ENCODE results near the gene SRGAP2. TPM values are rescaled to one million over a fixed set of nuclear protein-coding genes. Genes with fewer than 3 reads are reported as not detected.
A peak's percentile ranks its signal among the peaks of the same experiment; 100 is the strongest.
"Not testable (repeated sequence)": the region's sequence is repeated elsewhere in the genome, so short reads cannot be mapped to it uniquely, and the experiment has no call there.

The SRGAP2 gene
- total RNA-seq, 2 experiments from 2014 or later, result 96.1 to 108 TPM

DNA sequence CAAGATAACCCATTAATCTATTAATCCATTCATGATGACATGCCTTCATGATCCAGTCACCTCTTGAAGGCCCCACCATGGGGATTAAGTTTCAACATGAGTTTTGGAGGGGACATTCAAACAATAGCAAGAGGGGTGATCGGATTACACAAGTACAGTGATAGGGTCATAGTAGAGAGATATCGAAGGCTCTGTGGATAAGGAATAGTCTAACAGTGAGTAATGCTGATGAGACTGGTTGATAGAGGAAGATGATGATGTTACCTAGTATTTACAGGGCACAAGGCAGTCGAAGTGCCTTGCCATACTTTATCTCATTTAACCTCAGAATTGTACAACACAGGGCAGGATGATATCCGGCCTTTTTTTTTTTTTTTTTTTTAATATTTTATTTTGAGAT lies 18.2 kb downstream of the SRGAP2 start:
- H3K27me3 Mint-ChIP-seq; H3K27ac Mint-ChIP-seq; DNase-seq; H3K4me3 Mint-ChIP-seq; H3K9me3 Mint-ChIP-seq; POLR2A ChIA-PET; H3K36me3 Mint-ChIP-seq (ENCODE audit: low read depth); H3K4me1 Mint-ChIP-seq; CTCF ChIA-PET: not testable (repeated sequence)

DNA sequence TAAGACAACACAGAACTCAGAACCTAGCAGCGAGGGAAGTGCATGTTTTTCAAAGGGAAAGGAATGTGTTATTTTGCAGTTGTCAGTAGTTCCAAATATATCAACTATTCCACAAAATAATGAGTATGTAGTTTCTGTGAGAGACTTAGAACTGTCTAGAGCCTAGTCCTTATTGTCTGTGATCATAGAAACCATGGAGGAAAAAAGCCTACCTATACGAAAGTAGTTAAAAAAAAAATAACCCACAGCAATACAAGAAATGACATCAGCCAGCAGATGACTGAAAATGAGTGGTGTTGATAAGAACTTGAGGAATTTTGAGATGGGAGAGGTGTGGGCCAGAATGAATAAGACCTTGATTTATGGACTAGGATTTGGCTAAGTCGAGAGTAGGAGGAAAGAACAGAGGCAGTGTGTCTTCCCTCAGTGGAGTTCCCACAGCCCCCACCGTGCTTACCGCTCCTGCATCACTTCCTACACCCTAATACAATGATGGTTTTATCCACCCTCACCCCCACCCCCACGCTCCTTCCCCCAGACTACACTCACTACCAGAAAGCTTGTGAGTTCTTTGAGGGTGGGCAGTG lies 20.9 kb downstream of the SRGAP2 start:
- H3K9me3 Mint-ChIP-seq; H3K27me3 Mint-ChIP-seq; H3K36me3 Mint-ChIP-seq (ENCODE audit: low read depth); DNase-seq; H3K27ac Mint-ChIP-seq; H3K4me1 Mint-ChIP-seq; POLR2A ChIA-PET; CTCF ChIA-PET; H3K4me3 Mint-ChIP-seq: not testable (repeated sequence)

DNA sequence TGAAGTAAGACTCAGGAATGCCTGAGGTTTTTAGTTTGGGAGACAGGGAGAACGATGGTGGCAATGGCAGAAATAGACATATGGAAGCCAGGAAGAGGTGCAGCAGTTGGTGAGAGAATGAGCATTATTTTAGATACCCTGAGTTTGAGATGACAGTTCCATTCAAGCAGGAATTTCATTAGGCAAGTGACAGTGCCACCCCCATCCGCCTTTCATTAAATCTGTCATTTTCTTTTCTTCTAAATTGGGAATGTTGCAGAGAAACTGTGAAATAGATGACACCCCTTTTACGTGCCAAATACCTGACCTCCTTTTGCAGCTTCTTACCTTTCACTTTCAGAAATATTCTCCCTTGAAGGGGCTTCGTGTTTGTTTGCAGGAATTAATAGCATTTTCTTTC lies 22.0 kb downstream of the SRGAP2 start:
- H3K36me3 Mint-ChIP-seq (ENCODE audit: low read depth); POLR2A ChIA-PET; DNase-seq; H3K27me3 Mint-ChIP-seq; H3K9me3 Mint-ChIP-seq; CTCF ChIA-PET; H3K27ac Mint-ChIP-seq; H3K4me1 Mint-ChIP-seq; H3K4me3 Mint-ChIP-seq: not testable (repeated sequence)

DNA sequence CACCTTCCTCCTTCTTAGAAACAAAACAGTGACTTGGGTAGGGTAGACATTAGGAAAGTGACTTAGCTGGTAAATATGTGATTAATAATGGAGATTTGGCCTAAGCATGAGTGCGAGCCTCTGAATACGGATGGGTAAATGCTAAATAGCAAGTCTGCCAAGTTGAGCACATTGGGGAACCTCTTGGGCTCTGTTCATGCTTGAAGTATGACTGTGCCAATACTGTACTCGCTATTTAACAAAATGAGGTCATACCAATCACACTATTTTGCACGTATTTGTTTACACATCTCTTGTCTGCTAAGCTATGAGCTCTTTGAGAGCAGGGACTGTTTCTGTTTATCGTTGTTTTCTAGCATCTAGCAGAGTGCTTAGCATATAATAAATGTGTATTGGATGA lies 23.5 kb downstream of the SRGAP2 start:
- DNase-seq; POLR2A ChIA-PET; H3K4me3 Mint-ChIP-seq; H3K27ac Mint-ChIP-seq; CTCF ChIA-PET; H3K36me3 Mint-ChIP-seq (ENCODE audit: low read depth); H3K27me3 Mint-ChIP-seq; H3K9me3 Mint-ChIP-seq; H3K4me1 Mint-ChIP-seq: not testable (repeated sequence)

DNA sequence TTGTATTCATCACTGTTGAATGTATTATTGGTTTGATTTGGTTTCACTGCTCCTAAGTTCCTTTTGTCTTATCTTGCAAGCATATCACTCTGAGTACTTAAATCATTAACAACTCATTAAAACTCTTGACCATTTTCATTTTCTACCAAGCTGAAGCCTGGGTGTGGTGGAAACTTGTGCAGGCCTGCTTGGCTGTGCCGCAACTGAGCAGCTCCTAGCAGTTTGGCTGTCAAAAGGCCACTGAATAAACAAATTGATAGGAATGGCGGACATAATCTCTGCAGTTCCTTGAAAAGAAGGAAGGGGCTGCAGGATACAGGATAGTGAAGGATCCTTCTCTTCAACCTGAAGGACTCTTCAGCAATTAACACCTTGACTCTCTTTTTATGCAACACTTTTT lies 25.9 kb downstream of the SRGAP2 start:
- CTCF ChIA-PET; H3K4me1 Mint-ChIP-seq; H3K9me3 Mint-ChIP-seq; H3K4me3 Mint-ChIP-seq; DNase-seq; H3K27ac Mint-ChIP-seq; H3K27me3 Mint-ChIP-seq; POLR2A ChIA-PET; H3K36me3 Mint-ChIP-seq (ENCODE audit: low read depth): not testable (repeated sequence)

DNA sequence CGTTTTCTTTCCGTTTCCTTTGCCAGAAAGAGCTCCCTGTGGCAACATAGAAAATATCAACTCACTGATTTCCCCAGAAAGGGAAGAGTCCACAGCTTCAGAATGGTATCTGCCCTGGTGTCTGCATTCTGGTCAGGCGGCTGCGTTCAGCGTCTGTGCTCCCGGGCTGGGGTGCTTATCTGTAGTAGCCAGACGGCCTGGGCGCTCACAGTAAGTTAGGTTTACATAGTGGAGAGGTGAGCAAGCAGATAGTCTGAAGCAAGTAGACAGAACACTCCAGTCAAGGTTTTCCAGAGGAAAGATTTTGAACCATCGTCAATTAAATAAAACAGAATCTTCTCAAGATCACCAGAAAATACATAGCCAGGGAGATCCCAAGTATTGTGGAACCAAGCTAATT lies 28.6 kb downstream of the SRGAP2 start:
- H3K27ac Mint-ChIP-seq; H3K36me3 Mint-ChIP-seq (ENCODE audit: low read depth); H3K9me3 Mint-ChIP-seq; H3K27me3 Mint-ChIP-seq; H3K4me1 Mint-ChIP-seq; POLR2A ChIA-PET; CTCF ChIA-PET; DNase-seq; H3K4me3 Mint-ChIP-seq: not testable (repeated sequence)

DNA sequence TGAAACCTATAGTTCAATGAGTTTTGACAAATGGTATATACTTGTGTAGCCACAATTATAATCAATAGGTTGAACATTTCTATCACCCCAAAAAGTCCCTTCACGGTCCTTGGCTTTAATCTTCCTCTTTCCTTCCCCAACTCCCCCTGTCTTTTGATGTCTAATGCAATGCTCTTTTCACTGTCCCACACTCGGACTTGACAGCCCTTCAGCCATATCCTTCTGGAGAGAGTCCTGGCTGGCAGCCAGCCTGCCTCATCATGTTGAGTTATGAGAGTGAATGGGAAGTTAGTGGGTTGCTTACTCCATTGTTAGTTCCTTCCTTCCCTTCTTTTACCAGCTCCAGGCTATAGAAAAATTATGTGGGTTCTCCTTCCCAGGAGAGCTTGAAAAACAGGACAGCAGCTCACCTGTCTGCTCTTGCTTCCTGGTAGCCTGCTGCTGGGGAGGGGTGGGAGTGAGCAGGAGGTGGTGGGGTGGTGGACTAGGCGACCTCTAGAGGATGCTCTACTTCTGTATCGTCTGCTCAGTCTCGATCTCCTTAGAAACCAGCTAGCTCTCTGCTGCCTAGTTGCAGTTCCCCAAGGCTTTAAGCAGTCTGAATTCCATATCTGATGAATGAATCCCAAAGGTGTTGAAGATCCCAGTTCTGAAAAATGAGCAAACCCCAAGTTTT lies 29.8 kb downstream of the SRGAP2 start:
- H3K4me3 Mint-ChIP-seq; H3K9me3 Mint-ChIP-seq; H3K4me1 Mint-ChIP-seq; H3K27ac Mint-ChIP-seq; DNase-seq; H3K36me3 Mint-ChIP-seq (ENCODE audit: low read depth); POLR2A ChIA-PET; CTCF ChIA-PET; H3K27me3 Mint-ChIP-seq: not testable (repeated sequence)

DNA sequence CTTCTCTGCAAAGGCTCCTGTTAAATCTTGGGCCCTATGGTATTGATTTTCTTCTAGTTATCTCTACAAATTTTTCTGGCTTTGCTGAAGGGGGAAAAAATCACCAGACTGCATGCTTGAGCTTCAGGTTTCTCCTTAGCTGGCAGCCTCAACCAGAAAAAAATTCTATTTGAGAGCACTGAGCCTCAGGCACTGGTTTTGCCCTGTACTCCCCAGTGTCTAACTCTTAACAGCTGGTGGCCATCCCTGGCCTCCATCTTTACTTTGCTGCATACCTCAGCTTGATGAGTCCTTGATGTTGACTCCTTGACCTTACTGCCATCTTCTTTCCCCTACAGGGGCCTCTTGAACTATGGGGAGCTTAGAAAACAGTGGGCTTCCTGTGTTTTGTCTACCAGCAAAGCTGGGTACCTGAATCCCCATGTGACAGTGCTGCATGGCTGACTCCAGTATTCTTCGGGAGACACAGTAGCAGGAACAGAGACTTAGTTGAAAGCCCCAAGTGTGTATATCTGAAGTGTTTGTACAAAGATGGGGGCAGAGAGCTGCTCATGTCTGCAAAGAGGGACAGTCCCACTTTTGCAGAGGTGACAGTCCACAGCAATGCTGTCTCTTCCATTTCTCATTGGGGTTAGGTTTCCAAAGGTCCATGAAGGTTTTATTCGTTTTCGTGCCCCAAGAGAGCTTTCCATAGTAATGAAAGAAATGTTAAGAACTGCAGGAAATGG lies 31.0 kb downstream of the SRGAP2 start:
- H3K27me3 Mint-ChIP-seq; CTCF ChIA-PET; DNase-seq; POLR2A ChIA-PET; H3K9me3 Mint-ChIP-seq; H3K4me1 Mint-ChIP-seq; H3K4me3 Mint-ChIP-seq; H3K27ac Mint-ChIP-seq; H3K36me3 Mint-ChIP-seq (ENCODE audit: low read depth): not testable (repeated sequence)

DNA sequence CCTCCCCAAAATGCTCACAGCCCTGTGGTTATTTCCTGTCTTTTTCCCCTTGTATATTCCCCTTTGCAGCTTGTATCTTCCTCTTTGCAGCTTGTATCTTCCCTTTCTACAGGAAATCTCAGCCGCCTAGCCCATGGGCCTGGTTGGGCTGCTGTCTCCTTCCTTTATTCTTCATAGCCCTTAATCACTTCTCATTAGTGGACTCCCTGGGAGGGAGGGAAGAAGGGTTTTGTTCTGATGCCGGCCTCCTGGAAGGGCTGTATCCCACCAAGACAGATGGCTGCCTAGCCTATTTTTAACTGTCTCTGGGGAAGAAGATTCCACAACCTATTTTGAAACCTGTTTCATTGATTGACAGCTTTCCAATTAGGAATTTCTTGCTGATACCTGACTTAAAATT lies 31.8 kb downstream of the SRGAP2 start:
- H3K36me3 Mint-ChIP-seq (ENCODE audit: low read depth); DNase-seq; CTCF ChIA-PET; H3K9me3 Mint-ChIP-seq; H3K27ac Mint-ChIP-seq; H3K27me3 Mint-ChIP-seq; H3K4me1 Mint-ChIP-seq; POLR2A ChIA-PET; H3K4me3 Mint-ChIP-seq: not testable (repeated sequence)

DNA sequence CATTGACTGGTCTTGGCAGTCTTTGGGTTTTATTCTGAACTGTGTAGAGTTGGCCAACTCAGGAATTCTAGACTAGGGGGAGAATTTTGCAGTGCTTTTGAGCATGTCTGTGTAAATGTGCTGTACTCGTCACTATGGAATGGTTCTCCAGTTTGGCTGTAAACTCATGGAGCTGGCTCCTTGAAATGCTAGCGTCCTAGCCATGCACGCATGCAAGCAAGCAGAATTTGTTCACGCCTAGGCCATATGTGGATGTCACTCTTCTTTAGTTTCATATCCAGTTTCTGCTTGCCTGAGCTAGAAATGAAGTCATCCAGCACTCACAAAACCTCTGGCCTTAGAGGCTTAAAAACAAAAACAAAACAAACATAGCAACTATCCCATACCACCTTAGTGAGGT lies 36.9 kb downstream of the SRGAP2 start:
- H3K27ac Mint-ChIP-seq; POLR2A ChIA-PET; H3K4me1 Mint-ChIP-seq; H3K27me3 Mint-ChIP-seq; H3K36me3 Mint-ChIP-seq (ENCODE audit: low read depth); CTCF ChIA-PET; H3K4me3 Mint-ChIP-seq; DNase-seq; H3K9me3 Mint-ChIP-seq: not testable (repeated sequence)

DNA sequence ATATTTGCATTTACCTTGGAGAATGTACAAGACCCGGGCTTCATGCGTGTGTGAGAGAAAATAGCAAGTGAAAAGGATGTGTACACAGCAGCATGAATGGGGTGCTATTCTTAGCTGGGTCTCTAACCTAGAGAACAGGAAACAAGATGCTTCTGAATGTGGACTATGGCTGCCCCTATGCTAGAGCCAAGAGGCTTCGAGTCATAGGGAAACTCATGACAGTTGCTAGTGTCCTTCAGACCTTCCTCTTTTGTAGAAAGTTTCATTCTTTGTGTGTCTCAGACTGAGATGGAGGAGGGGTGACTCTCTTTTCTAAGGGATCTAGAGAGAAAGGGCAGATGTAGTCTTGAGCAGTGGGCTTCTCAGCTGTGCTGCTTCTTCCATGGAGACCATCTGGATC lies 40.0 kb downstream of the SRGAP2 start:
- CTCF ChIA-PET; H3K36me3 Mint-ChIP-seq (ENCODE audit: low read depth); H3K4me1 Mint-ChIP-seq; H3K27ac Mint-ChIP-seq; POLR2A ChIA-PET; H3K4me3 Mint-ChIP-seq; H3K9me3 Mint-ChIP-seq; H3K27me3 Mint-ChIP-seq: not testable (repeated sequence)
- peak; percentile 22 for DNase-seq

DNA sequence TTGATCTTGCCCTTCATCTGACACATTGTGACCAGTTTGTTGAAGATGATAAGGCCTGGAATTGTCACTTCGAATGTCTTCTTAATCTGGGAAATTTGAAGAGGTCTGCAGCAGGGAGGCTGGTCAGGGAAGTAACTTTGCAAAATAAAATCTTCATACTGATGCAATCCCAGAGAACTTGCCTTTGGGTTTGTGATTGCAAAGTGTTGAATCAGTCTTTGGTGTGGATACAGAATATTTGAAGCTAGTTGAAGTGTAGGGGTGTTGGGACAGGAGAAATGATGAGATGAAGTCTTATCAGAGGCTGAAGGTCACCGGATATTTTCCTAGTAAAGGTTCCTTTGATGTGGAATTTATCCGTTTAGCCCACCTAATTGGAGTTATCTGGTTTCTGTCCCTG lies 42.1 kb downstream of the SRGAP2 start:
- H3K4me3 Mint-ChIP-seq; H3K9me3 Mint-ChIP-seq; POLR2A ChIA-PET; DNase-seq; H3K36me3 Mint-ChIP-seq (ENCODE audit: low read depth); H3K27me3 Mint-ChIP-seq; CTCF ChIA-PET; H3K4me1 Mint-ChIP-seq; H3K27ac Mint-ChIP-seq: not testable (repeated sequence)

DNA sequence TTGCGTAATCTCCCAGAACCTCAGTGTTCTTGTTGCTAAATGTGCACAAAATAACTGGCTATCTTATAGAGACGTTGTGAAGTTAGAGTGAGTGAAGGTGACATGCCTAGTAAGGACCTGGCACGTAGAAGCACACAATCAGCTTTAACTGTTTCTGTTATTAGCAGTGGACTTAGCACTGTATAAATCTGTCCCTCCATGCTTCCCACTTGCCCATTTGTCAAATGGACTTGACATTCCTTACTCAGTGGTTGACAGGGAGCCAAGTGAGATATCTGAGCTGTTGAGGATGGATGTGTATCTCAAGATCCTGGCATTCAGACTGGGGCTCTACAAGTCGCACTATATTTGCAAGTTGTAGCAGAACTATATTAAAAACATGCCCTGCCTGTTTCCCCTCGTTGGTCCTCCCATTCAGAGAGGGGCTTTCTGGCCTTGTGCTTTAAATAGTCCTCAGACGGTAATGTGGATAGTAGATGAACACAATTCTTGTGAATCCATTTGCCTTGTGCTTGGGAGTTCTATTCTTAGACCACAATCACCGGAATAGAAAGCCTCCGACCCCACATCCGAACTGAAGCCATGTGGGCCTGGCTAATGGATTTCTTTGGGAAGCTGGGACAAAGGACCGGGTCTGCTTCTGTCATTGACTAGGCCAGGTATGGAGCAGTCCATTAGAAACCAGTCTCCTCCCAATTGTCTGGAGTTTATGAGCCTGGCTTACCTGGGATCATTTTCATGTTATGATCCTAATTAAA lies 43.0 kb downstream of the SRGAP2 start:
- H3K4me1 Mint-ChIP-seq; H3K27ac Mint-ChIP-seq; CTCF ChIA-PET; H3K27me3 Mint-ChIP-seq; H3K4me3 Mint-ChIP-seq; H3K36me3 Mint-ChIP-seq (ENCODE audit: low read depth); H3K9me3 Mint-ChIP-seq; POLR2A ChIA-PET; DNase-seq: not testable (repeated sequence)

Data from activated CD4-positive, alpha-beta memory T cell treated with anti-CD3 and anti-CD28 coated beads, Interleukin-2, amount 10 ng/mL, durations not matched to agents 7 days and 5 days (primary cell).